Smooth muscle cell (in vitro differentiated cells): Measurements from ENCODE around the gene RETREG3. TPM values are rescaled to one million over a fixed set of nuclear protein-coding genes. Genes with fewer than 3 reads are reported as not detected.
"Not testable (repeated sequence)": the region's sequence is repeated elsewhere in the genome, so short reads cannot be mapped to it uniquely, and the experiment has no call there.

ENCODE experiments used
- DNase-seq: peaks from one replicate; lab custom pipeline; 2025; ENCODE audit not compliant: unreplicated experiment; lab: John Stamatoyannopoulos, UW
- H2AFZ ChIP-seq: fragments of 200-600 bp; sonication (generic); 2 replicates; pipeline ENCODE4 v1.6.0; 2016; ENCODE audit warnings: antibody characterized with exemption, low read depth, mild to moderate bottlenecking
- H3F3A ChIP-seq: fragments of 200-600 bp; sonication (generic); 2 replicates; pipeline ENCODE4 v1.6.0; 2017; ENCODE audit warnings: antibody characterized with exemption, low read depth
- H3K27ac ChIP-seq: fragments of 200-600 bp; sonication (generic); 2 replicates; pipeline ENCODE4 v1.5.1; 2016; ENCODE audit warnings: low read depth, mild to moderate bottlenecking
- H3K27me3 ChIP-seq: fragments of 200-600 bp; sonication (generic); 2 replicates; pipeline ENCODE4 v1.6.1; 2016; ENCODE audit warnings: low read depth, mild to moderate bottlenecking
- H3K36me3 ChIP-seq: fragments of 200-600 bp; sonication (generic); 2 replicates; pipeline ENCODE4 v1.5.1; 2016; ENCODE audit warnings: low read depth
- H3K4me1 ChIP-seq: fragments of 200-600 bp; sonication (generic); 2 replicates; pipeline ENCODE4 v1.5.1; 2016; ENCODE audit warnings: low read depth
- H3K4me2 ChIP-seq: fragments of 200-600 bp; sonication (generic); 2 replicates; pipeline ENCODE4 v1.6.0; 2016; ENCODE audit warnings: mild to moderate bottlenecking
- H3K4me3 ChIP-seq: fragments of 200-600 bp; sonication (generic); 2 replicates; pipeline ENCODE4 v1.5.1; 2016; ENCODE audit warnings: mild to moderate bottlenecking
- H3K79me2 ChIP-seq: fragments of 200-600 bp; sonication (generic); 2 replicates; pipeline ENCODE4 v1.6.0; 2016; ENCODE audit warnings: low read depth, mild to moderate bottlenecking
- H3K9ac ChIP-seq: fragments of 200-600 bp; sonication (generic); 2 replicates; pipeline ENCODE4 v1.6.0; 2016; ENCODE audit warnings: low read depth
- H3K9me3 ChIP-seq: fragments of 200-600 bp; sonication (generic); replicated peaks from 2 replicates; pipeline ENCODE4 v1.5.1; 2016; ENCODE audit warnings: low read depth
- H4K20me1 ChIP-seq: fragments of 200-600 bp; sonication (generic); 2 replicates; pipeline ENCODE4 v1.6.0; 2016; ENCODE audit warnings: low read depth
- WGBS: methylation state at CpG from one replicate; pipeline ENCODE4 v1.1.7; 2016; ENCODE audit warnings: low lambda C conversion rate; 5-methylcytosine and 5-hydroxymethylcytosine counted together
- polyA plus RNA-seq: library from polyadenylated mRNA; unstranded; fragments of >200 nt; fragmentation: Nextera tagmentation; extraction: Ambion mirVana; gene quantifications from 2 replicates; pipeline ENCODE4 v1.2.1, GENCODE V29; 2016
- total RNA-seq: library from RNA; depleted of rRNA; stranded (reverse); fragments of >200 nt; gene quantifications from 2 replicates; pipeline ENCODE4 v1.2.3, GENCODE V29; 2014
- TF ChIP-seq, protein P1 (sequence below): fragments of 200-600 bp; sonication (generic); IDR thresholded peaks from 2 replicates; pipeline ENCODE4 v1.5.1; 2017; ENCODE audit warnings: borderline replicate concordance, mild to moderate bottlenecking, antibody characterized with exemption; ENCODE audit not compliant: insufficient read depth, poor library complexity, severe bottlenecking

The RETREG3 gene
- total and polyA plus RNA-seq, 2 experiments from 2014 or later, result 32.6 to 40.4 TPM

DNA sequence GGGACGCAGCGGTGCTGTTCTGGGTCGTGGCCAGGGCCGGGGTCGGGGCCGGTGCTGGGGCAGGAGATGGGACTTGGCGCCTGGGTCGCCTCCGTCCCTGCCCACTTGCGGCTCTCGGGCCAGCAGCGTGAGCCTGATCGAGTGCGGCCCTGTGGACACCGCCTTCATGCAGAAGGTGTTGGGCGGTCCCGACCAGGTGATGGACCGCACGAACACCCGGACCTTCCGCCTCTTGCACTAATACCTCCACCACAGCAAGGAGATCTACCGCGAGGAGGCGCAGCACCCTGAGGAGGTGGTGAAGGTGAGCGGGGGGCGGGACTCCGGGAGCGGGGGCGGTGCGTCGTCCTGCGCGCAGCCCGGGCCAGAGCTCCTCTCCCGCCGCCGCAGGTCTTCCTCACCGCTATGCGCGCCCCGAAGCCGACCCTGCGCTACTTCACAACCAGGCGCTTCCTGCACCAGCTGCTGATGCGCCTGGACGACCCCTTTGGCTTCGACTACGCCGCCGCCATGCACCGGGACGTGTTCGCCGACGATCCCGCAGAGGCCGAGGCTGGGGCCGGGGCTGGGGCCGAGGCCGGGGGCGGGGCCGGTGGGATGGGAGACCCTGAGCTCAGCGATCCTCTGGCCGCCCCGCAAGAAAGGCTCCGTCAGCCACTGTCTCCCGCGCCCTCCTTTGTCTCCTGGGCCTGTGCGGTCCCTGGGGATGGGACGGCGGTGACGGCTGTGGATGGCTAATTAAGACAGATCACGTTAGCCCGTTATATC lies 60.9 kb downstream of the RETREG3 start:
- no peak overlapping the region for H3K27ac ChIP-seq
- TF ChIP-seq, protein P1, sequence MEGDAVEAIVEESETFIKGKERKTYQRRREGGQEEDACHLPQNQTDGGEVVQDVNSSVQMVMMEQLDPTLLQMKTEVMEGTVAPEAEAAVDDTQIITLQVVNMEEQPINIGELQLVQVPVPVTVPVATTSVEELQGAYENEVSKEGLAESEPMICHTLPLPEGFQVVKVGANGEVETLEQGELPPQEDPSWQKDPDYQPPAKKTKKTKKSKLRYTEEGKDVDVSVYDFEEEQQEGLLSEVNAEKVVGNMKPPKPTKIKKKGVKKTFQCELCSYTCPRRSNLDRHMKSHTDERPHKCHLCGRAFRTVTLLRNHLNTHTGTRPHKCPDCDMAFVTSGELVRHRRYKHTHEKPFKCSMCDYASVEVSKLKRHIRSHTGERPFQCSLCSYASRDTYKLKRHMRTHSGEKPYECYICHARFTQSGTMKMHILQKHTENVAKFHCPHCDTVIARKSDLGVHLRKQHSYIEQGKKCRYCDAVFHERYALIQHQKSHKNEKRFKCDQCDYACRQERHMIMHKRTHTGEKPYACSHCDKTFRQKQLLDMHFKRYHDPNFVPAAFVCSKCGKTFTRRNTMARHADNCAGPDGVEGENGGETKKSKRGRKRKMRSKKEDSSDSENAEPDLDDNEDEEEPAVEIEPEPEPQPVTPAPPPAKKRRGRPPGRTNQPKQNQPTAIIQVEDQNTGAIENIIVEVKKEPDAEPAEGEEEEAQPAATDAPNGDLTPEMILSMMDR, result peak; percentile 37
- H3K4me2 ChIP-seq, result peak overlapping the region; percentile 88
- 11% methylated on average over 61 of the region's 74 CpGs for WGBS
- no peak overlapping the region for H3K9ac ChIP-seq
- H3K79me2 ChIP-seq, result no peaks in the 10 kb centered on the region
- no peak overlapping the region for H2AFZ ChIP-seq
- H3K4me3 ChIP-seq, result peak overlapping the region; percentile 53
- H4K20me1 ChIP-seq, result peaks cover 6% of the 10 kb centered on the region
- DNase-seq, result no peak
- peaks cover 5% of the 10 kb centered on the region for H3F3A ChIP-seq
- no peaks in the 10 kb centered on the region for H3K9me3 ChIP-seq
- no peaks in the 10 kb centered on the region for H3K27me3 ChIP-seq
- peaks cover 5% of the 10 kb centered on the region for H3K4me1 ChIP-seq
- H3K36me3 ChIP-seq, result no peaks in the 10 kb centered on the region

DNA sequence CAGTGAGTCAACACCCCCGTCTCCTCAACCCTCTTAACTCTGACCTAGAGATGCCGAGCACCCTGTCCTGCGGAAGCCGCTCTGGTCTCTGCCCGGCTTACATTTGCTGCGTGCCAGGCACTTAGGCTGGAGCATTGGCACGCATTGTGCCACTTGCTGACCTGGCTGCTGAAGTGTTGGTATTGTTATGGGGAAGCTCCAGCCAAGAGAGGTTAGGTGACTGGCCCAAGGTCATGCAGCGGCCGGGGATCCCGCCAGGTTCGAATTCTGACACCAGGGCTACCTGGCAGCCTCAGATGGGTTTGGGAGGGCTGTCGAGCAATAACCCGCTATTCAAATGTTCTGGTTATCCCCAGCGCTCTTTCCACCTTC lies 61.5 kb downstream of the RETREG3 start:
- Histone ChIP-seq H3K9me3 (no peaks in the 10 kb centered on the region), H3F3A (peaks cover 5% of the 10 kb centered on the region), H3K27ac (no peak overlapping the region), H2AFZ (no peak overlapping the region), H3K79me2 (no peaks in the 10 kb centered on the region), H3K27me3 (no peaks in the 10 kb centered on the region), H3K36me3 (no peaks in the 10 kb centered on the region), H4K20me1 (peaks cover 6% of the 10 kb centered on the region), H3K4me1 (peaks cover 5% of the 10 kb centered on the region), H3K9ac (no peak overlapping the region), H3K4me2 (no peak overlapping the region), H3K4me3 (no peak overlapping the region)
- no peak for DNase-seq
- 95% methylated on average over 14 of the region's 14 CpGs for WGBS
- TF ChIP-seq, protein P1, result no peak

DNA sequence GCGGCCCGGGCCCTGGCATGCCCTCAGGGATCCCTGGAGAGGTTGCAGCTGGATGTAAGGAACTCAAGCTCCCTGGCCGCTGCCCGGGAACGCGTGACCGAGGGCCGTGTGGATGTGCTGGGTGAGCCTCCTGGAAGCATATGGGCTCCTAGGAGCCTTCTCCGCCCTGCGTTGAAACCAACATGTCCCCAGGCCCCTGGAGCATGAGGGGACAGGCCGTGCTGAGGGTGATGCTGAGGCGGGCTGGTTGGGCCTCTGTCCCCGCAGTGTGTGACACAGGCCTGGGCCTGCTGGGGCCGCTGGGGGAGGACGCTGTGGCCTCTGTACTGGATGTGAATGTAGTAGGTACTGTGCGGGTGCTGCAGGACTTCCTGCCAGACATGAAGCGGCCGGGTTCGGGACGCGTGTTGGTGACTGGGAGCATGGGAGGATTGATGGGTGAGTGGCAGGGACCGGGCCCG lies 62.1 kb downstream of the RETREG3 start:
- Histone ChIP-seq H3K4me1 (peaks cover 5% of the 10 kb centered on the region), H3K79me2 (no peaks in the 10 kb centered on the region), H3K9me3 (no peaks in the 10 kb centered on the region), H3K9ac (no peak overlapping the region), H3K27me3 (no peaks in the 10 kb centered on the region), H3K36me3 (no peaks in the 10 kb centered on the region), H2AFZ (no peak overlapping the region), H4K20me1 (peaks cover 6% of the 10 kb centered on the region), H3K27ac (no peak overlapping the region), H3F3A (peaks cover 5% of the 10 kb centered on the region), H3K4me3 (no peak overlapping the region), H3K4me2 (no peak overlapping the region)
- DNase-seq, result no peak
- TF ChIP-seq, protein P1, result no peak
- 93% methylated on average over 23 of the region's 23 CpGs for WGBS

DNA sequence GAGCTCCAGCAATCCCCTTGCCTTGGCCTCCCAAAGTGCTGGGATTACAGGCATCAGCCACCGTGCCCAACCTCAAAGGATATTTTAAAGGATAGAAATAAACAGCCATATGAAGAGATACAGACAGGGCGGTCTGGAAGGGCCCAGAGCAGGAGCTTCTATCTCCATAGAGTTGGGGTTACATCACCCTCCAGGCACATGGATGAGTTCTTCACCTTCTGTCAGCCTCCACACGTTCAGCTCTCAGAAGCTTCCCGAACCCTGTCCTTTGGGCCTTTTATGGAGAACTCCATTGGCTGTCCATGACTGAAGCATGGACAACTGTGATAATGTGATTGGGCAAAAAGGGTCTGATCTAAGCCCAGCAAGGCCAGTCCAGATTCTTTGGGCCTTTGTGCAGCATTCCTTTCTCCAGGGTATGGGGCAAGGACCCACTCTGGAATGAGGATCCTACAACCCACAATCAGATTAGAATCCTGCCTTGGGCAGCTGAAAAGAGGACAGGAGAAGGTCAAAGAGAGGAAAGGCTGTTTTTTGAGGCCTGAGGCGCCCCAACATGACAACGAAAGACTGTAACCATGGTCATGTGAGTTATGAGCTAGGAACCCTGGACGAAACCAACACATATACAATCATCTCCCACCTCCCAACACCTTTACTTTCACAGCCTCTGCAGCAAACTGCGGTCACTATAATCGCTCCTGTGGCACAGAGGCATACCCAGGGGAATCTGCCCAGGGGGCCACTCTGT lies 63.2 kb downstream of the RETREG3 start:
- not testable (repeated sequence) for H3K79me2 ChIP-seq, H3K36me3 ChIP-seq, H3K4me2 ChIP-seq, H3K27me3 ChIP-seq, H3K4me3 ChIP-seq, H3K4me1 ChIP-seq, DNase-seq, H3K9me3 ChIP-seq, H3F3A ChIP-seq, H4K20me1 ChIP-seq, H2AFZ ChIP-seq, H3K9ac ChIP-seq, H3K27ac ChIP-seq
- 81% methylated on average over 9 of the region's 9 CpGs for WGBS
